Neutrophil (primary cell): ENCODE measurements around the gene WDR44.
"Not testable (repeated sequence)": the region's sequence is repeated elsewhere in the genome, so short reads cannot be mapped to it uniquely, and the experiment has no call there.

Experiments
- H3K27ac ChIP-seq: fragments of 200-600 bp; sonication (generic); 2 replicates; pipeline ENCODE4 v1.5.1; 2016; ENCODE audit warnings: mild to moderate bottlenecking, moderate library complexity
- H3K27me3 ChIP-seq: fragments of 200-600 bp; sonication (generic); 2 replicates; pipeline ENCODE4 v1.6.0; 2016; ENCODE audit warnings: mild to moderate bottlenecking
- H3K36me3 ChIP-seq: fragments of 200-600 bp; sonication (generic); 2 replicates; pipeline ENCODE4 v1.5.1; 2017
- H3K4me1 ChIP-seq, 2 experiments: fragments of 200-600 bp in 1 of 2; sonication (generic) in 1 of 2; 1 replicate in 1 of 2; 2 replicates in 1 of 2; pipeline versions ENCODE4 v1.5.1 to v1.6.1; 2013 to 2016; ENCODE audit warnings: low read depth in 1 of 2, low read length in 1 of 2, mild to moderate bottlenecking in 1 of 2, moderate library complexity in 1 of 2; ENCODE audit not compliant: control insufficient read depth in 1 of 2, insufficient read depth in 1 of 2
- H3K4me3 ChIP-seq, 2 experiments: fragments of 200-600 bp in 1 of 2; sonication (generic) in 1 of 2; 1 replicate in 1 of 2; 2 replicates in 1 of 2; pipeline ENCODE4 v1.5.1; 2013 to 2016; ENCODE audit warnings: low read depth in 1 of 2, low read length in 1 of 2, mild to moderate bottlenecking in 1 of 2, moderate library complexity in 1 of 2
- H3K9me3 ChIP-seq: fragments of 200-600 bp; sonication (generic); 2 replicates; pipeline ENCODE4 v1.5.1; 2016
- TF ChIP-seq, protein P1 (sequence below): fragments of 200-600 bp; sonication (generic); IDR thresholded peaks from 2 replicates; pipeline ENCODE4 v1.5.1; 2016; ENCODE audit warnings: antibody characterized with exemption

WDR44 gene, protein sequence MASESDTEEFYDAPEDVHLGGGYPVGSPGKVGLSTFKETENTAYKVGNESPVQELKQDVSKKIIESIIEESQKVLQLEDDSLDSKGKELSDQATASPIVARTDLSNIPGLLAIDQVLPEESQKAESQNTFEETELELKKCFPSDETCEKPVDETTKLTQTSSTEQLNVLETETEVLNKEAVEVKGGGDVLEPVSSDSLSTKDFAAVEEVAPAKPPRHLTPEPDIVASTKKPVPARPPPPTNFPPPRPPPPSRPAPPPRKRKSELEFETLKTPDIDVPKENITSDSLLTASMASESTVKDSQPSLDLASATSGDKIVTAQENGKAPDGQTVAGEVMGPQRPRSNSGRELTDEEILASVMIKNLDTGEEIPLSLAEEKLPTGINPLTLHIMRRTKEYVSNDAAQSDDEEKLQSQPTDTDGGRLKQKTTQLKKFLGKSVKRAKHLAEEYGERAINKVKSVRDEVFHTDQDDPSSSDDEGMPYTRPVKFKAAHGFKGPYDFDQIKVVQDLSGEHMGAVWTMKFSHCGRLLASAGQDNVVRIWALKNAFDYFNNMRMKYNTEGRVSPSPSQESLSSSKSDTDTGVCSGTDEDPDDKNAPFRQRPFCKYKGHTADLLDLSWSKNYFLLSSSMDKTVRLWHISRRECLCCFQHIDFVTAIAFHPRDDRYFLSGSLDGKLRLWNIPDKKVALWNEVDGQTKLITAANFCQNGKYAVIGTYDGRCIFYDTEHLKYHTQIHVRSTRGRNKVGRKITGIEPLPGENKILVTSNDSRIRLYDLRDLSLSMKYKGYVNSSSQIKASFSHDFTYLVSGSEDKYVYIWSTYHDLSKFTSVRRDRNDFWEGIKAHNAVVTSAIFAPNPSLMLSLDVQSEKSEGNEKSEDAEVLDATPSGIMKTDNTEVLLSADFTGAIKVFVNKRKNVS

DNA sequence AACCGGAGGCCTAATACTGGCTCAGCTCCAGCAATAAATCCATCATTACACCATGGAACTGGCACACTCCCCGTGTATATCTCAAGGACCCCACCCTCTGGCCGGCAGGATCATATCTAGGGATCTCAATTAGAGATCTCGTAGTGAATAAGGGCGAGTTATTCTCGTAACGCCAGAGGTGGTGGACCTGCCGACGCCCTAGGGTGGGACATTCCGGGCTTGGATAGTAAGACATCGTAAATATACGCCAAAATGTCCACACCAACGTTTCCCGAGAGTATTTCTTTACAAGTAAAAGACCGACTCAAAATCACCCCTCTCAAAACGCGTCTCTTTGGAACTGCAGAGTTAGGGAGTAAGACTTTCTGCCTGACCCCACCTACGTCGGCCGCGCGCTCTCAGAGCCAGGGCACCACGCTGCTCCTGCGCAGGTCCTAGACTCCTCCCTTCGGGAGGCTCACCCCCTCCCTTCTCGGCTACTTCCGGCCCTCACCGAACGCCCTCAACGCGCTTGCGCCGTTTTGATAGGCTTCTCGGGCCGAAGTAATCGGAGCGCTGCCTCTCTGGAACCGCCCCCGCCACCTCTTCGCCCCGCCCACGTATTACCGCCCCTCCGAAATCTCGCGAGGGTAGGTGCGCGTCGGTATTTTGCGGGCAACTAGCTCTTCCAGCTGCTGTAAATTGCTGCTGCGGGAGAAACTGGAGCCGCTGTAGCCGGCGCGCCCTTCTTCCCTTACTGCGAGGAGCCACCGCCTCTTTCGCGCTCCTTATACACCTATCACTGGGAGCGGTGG, at the start of gene WDR44:
WDR44 (plus strand) TSS at position 643 of the 794 bp plus-strand sequence. CDS start 398 bp downstream, outside the sequence.
- Histone ChIP-seq H3K36me3 (no peaks in the 10 kb centered on the region), H3K27ac (peak within 1 kb of the TSS; percentile 90), H3K27me3 (no peaks in the 10 kb centered on the region), H3K4me3 (peak within 1 kb of the TSS; percentile 72 to 83), H3K9me3 (no peaks in the 10 kb centered on the region), H3K4me1 (peaks cover 32 to 39% of the 10 kb centered on the region in 2 experiments)
- TF ChIP-seq, protein P1, sequence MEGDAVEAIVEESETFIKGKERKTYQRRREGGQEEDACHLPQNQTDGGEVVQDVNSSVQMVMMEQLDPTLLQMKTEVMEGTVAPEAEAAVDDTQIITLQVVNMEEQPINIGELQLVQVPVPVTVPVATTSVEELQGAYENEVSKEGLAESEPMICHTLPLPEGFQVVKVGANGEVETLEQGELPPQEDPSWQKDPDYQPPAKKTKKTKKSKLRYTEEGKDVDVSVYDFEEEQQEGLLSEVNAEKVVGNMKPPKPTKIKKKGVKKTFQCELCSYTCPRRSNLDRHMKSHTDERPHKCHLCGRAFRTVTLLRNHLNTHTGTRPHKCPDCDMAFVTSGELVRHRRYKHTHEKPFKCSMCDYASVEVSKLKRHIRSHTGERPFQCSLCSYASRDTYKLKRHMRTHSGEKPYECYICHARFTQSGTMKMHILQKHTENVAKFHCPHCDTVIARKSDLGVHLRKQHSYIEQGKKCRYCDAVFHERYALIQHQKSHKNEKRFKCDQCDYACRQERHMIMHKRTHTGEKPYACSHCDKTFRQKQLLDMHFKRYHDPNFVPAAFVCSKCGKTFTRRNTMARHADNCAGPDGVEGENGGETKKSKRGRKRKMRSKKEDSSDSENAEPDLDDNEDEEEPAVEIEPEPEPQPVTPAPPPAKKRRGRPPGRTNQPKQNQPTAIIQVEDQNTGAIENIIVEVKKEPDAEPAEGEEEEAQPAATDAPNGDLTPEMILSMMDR, result no peak

DNA sequence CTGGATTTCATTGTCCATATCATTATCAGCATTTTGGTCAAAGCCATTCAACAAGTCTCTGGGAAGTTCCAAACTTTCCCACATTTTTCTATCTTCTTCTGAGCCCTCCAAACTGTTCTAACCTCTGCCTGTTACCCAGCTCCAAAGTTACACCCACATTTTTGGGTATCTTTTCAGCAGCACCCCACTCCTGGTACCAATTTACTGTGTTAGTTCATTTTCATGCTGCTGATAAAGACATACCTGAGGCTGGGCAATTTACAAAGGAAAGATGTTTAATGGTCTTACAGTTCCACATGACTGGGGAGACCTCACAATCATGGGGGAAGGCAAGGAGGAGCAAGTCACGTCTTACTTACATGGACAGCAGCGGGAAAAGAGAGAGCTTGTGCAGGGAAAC, 40.1 kb upstream of the WDR44 start:
- H3K4me3 ChIP-seq, H3K27ac ChIP-seq, H3K4me1 ChIP-seq, H3K36me3 ChIP-seq, H3K27me3 ChIP-seq, H3K9me3 ChIP-seq: not testable (repeated sequence)

DNA sequence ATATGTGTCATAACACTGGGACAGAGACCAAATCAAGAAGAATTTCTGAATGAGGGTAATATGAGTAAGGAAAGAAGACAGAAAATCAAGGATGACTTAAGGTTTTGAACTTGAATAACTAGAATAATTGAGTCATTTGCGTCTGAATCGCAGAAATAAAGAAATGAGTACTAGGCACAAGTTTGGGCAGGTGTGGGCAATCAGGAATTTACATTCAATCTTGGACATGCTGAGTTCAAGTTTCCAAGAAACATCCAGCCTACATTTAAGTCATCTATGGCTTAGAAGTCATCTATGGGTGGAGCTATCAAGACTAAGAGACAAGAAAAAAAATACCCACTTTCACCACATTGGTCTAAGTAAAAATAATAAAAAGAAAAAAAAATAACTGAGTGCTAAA, 30.4 kb upstream of the WDR44 start:
- Histone ChIP-seq H3K9me3 (no peaks in the 10 kb centered on the region), H3K36me3 (no peaks in the 10 kb centered on the region), H3K4me1 (no peaks in the 10 kb centered on the region), H3K27me3 (no peaks in the 10 kb centered on the region), H3K27ac (no peak overlapping the region), H3K4me3 (no peak overlapping the region)
- TF ChIP-seq, protein P1, result no peak

DNA sequence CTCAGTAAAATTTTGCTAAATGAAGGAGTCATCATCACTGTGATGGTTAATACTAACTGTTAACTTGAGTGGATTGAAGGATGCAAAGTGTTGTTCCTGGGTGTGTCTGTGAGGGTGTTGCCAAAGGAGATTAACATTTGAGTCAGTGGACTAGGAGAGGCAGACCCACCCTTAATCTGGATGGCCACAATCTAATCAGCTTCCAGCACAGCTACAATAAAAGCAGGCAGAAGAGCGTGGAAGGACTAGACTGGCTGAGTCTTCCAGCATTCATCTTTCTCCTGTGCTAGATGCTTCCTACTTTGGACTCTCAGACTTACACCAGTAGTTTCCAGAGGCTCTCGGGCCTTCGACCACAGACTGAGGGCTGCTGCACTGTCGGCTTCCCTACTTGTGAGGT, 21.3 kb upstream of the WDR44 start:
- H3K36me3 ChIP-seq, result no peaks in the 10 kb centered on the region
- no peaks in the 10 kb centered on the region for H3K27me3 ChIP-seq
- no peak overlapping the region for H3K4me3 ChIP-seq
- H3K4me1 ChIP-seq, result no peaks in the 10 kb centered on the region
- TF ChIP-seq, protein P1, result no peak
- no peak overlapping the region for H3K27ac ChIP-seq
- no peaks in the 10 kb centered on the region for H3K9me3 ChIP-seq

DNA sequence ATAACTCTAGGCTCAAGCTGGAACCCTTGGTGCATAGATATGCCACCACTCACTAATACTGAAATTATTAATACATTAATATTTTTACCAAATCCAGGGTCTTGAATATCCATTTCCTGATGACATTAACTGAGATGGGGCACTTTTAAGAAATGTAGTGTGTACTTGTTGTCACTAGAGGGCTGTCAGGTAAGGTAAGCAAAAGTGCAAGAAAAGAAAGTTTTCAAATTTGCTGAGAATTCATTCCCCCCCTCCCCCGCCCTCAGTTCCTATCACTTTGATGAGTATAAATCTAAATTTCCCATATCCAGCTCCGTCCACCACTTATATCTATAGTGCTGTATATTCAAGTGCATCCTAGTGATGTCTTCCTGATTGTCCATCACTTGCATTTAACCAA, 20.5 kb upstream of the WDR44 start:
- Histone ChIP-seq H3K4me1 (no peaks in the 10 kb centered on the region), H3K27ac (no peak overlapping the region), H3K4me3 (no peak overlapping the region), H3K36me3 (no peaks in the 10 kb centered on the region), H3K27me3 (no peaks in the 10 kb centered on the region), H3K9me3 (no peaks in the 10 kb centered on the region)
- TF ChIP-seq, protein P1, result no peak
